PC-9 (cell line): Measurements from ENCODE around the gene GBP1. TPM values are rescaled to one million over a fixed set of nuclear protein-coding genes. Genes with fewer than 3 reads are reported as not detected.

Source experiments
- BruUV-seq: library from RNA; stranded (reverse); fragments of 400-500 nt; replicated peaks from 2 replicates; lab custom pipeline; 2021; lab: Mats Ljungman, UMichigan
- CTCF ChIA-PET: fragments of 300-600 bp; sonication (Branson Sonifier 250); formaldehyde crosslinking; loops from one replicate; lab custom pipeline; 2022; ENCODE audit warnings: antibody characterized with exemption; lab: Charles Lee
- POLR2A ChIA-PET: fragments of 300-600 bp; sonication (Branson Sonifier 250); formaldehyde crosslinking; loops from one replicate; lab custom pipeline; 2022; ENCODE audit warnings: antibody characterized with exemption; ENCODE audit not compliant: unreplicated experiment; lab: Charles Lee
- DNase-seq, 2 experiments: peaks; one replicate each; pipeline versions ENCODE4 v3.0.0 to v3.0.0-alpha.2; 2015 to 2022; ENCODE audit warnings: mixed read lengths in 1 of 2
- H2AFZ ChIP-seq: fragments of 200-600 bp; sonication (generic); 2 replicates; pipeline ENCODE4 v1.8.1; 2017; ENCODE audit warnings: antibody characterized with exemption
- H3F3A ChIP-seq: fragments of 200-600 bp; sonication (generic); 2 replicates; pipeline ENCODE4 v1.8.1; 2017; ENCODE audit warnings: antibody characterized with exemption, mild to moderate bottlenecking, low read depth; ENCODE audit not compliant: insufficient read depth
- H3K27ac ChIP-seq: fragments of 200-600 bp; sonication (generic); 2 replicates; pipeline ENCODE4 v1.6.1; 2016; ENCODE audit warnings: mixed run types
- H3K27me3 ChIP-seq: fragments of 200-600 bp; sonication (generic); 2 replicates; pipeline ENCODE4 v1.6.1; 2016; ENCODE audit warnings: low read depth, mixed run types; ENCODE audit not compliant: insufficient read depth
- H3K36me3 ChIP-seq: fragments of 200-600 bp; sonication (generic); 2 replicates; pipeline ENCODE4 v1.6.1; 2016; ENCODE audit warnings: low read depth, mixed run types
- H3K4me1 ChIP-seq: fragments of 200-600 bp; sonication (generic); replicated peaks from 2 replicates; pipeline ENCODE4 v1.6.1; 2016; ENCODE audit warnings: mixed run types; ENCODE audit not compliant: insufficient read depth
- H3K4me2 ChIP-seq: fragments of 200-600 bp; sonication (generic); 2 replicates; pipeline ENCODE4 v1.6.1; 2017; ENCODE audit warnings: mixed run types
- H3K4me3 ChIP-seq: fragments of 200-600 bp; sonication (generic); 2 replicates; pipeline ENCODE4 v1.6.1; 2016; ENCODE audit warnings: mixed run types
- H3K79me2 ChIP-seq: fragments of 200-600 bp; sonication (generic); 2 replicates; pipeline ENCODE4 v1.6.1; 2017; ENCODE audit warnings: low read depth, mixed run types
- H3K9me2 ChIP-seq: fragments of 200-600 bp; sonication (generic); 2 replicates; pipeline ENCODE4 v1.8.1; 2017; ENCODE audit warnings: mild to moderate bottlenecking; ENCODE audit not compliant: insufficient read depth
- H3K9me3 ChIP-seq: fragments of 200-600 bp; sonication (generic); 2 replicates; pipeline ENCODE4 v1.8.1; 2016; ENCODE audit warnings: low read depth; ENCODE audit not compliant: insufficient read depth
- H4K20me1 ChIP-seq: fragments of 200-600 bp; sonication (generic); 2 replicates; pipeline ENCODE4 v1.8.1; 2017; ENCODE audit not compliant: insufficient read depth
- EZH2 ChIP-seq: fragments of 200-600 bp; sonication (generic); IDR thresholded peaks from 2 replicates; pipeline ENCODE4 v1.8.0; 2017; ENCODE audit warnings: antibody characterized with exemption, low read depth
- intact Hi-C: fragments of 100-400 bp; cut with micrococcal nuclease; formaldehyde crosslinking; loops from one replicate; pipeline ENCODE4 v1.10.0; 2022; ENCODE audit not compliant: unreplicated experiment
- total RNA-seq: library from RNA; stranded (reverse); gene quantifications from 2 replicates; pipeline ENCODE4 v1.2.3, GENCODE V29; 2021
- TF ChIP-seq, protein P1 (sequence below): fragments of 200-600 bp; sonication (generic); conservative IDR thresholded peaks from 2 replicates; pipeline ENCODE4 v1.6.1; 2017; ENCODE audit warnings: mixed run types, antibody characterized with exemption, mild to moderate bottlenecking, moderate library complexity

GBP1 gene
- total RNA-seq, 1 experiment from 2014 or later: 7.3 TPM

DNA sequence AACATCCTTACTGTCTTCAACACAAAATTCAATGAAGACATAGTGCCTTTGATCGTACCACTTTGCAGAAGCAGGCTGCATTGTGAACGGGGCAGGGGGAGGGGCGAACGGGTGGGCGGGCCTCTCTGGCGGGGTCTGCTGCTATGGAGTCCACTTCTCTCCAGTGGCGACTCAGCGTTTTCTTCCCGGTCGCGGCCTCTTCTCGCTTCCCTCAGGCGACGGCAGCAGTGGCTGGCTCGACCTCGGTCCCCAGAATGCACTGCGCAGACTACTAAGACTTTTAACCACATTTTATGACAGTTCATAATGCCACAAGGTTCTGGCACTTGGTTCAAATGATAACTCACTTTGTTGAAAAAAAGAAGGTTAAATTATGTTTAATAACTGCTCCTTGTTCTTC lies 39.7 kb upstream of the GBP1 start:
- DNase-seq: no peak
- Histone ChIP-seq H3K27me3 (no peaks in the 10 kb centered on the region), H3F3A (no peaks in the 10 kb centered on the region), H2AFZ (no peak overlapping the region), H3K9me2 (no peaks in the 10 kb centered on the region; the same call in 1 of the 2 replicates), H3K4me1 (no peaks in the 10 kb centered on the region), H3K36me3 (no peaks in the 10 kb centered on the region), H3K27ac (no peak overlapping the region), H3K79me2 (no peaks in the 10 kb centered on the region), H3K4me3 (no peak overlapping the region), H3K9me3 (no peaks in the 10 kb centered on the region), H4K20me1 (no peaks in the 10 kb centered on the region), H3K4me2 (no peak overlapping the region)
- ChIA-PET POLR2A (no interaction called here), CTCF (no interaction called here)
- no TSS peak for BruUV-seq
- intact Hi-C loops: no loop called here
- TF ChIP-seq EZH2: no peak
- TF ChIP-seq, protein P1, sequence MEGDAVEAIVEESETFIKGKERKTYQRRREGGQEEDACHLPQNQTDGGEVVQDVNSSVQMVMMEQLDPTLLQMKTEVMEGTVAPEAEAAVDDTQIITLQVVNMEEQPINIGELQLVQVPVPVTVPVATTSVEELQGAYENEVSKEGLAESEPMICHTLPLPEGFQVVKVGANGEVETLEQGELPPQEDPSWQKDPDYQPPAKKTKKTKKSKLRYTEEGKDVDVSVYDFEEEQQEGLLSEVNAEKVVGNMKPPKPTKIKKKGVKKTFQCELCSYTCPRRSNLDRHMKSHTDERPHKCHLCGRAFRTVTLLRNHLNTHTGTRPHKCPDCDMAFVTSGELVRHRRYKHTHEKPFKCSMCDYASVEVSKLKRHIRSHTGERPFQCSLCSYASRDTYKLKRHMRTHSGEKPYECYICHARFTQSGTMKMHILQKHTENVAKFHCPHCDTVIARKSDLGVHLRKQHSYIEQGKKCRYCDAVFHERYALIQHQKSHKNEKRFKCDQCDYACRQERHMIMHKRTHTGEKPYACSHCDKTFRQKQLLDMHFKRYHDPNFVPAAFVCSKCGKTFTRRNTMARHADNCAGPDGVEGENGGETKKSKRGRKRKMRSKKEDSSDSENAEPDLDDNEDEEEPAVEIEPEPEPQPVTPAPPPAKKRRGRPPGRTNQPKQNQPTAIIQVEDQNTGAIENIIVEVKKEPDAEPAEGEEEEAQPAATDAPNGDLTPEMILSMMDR: no peak

GRCh38 chr1:89104147-89104546 lies 39.1 kb upstream of the GBP1 start:
- no peak overlapping the region for H2AFZ ChIP-seq
- ChIA-PET CTCF (no interaction called here), POLR2A (interaction anchor here (0.7 kb wide), 1 partner anchor 204 kb away, joined by 4 read pairs; no protein-coding TSS in a partner anchor)
- H3K4me1 ChIP-seq: no peaks in the 10 kb centered on the region
- no peaks in the 10 kb centered on the region for H3K9me3 ChIP-seq
- no peaks in the 10 kb centered on the region; the same call in 1 of the 2 replicates for H3K9me2 ChIP-seq
- no peaks in the 10 kb centered on the region for H3K36me3 ChIP-seq
- H3K27ac ChIP-seq: no peak overlapping the region
- no peaks in the 10 kb centered on the region for H3K79me2 ChIP-seq
- no peak for DNase-seq
- intact Hi-C loops: no loop called here
- H4K20me1 ChIP-seq: no peaks in the 10 kb centered on the region
- H3F3A ChIP-seq: no peaks in the 10 kb centered on the region
- TF ChIP-seq, protein P1: no peak
- TF ChIP-seq EZH2: no peak
- BruUV-seq: no TSS peak
- no peaks in the 10 kb centered on the region for H3K27me3 ChIP-seq
- no peak overlapping the region for H3K4me2 ChIP-seq
- H3K4me3 ChIP-seq: no peak overlapping the region

DNA sequence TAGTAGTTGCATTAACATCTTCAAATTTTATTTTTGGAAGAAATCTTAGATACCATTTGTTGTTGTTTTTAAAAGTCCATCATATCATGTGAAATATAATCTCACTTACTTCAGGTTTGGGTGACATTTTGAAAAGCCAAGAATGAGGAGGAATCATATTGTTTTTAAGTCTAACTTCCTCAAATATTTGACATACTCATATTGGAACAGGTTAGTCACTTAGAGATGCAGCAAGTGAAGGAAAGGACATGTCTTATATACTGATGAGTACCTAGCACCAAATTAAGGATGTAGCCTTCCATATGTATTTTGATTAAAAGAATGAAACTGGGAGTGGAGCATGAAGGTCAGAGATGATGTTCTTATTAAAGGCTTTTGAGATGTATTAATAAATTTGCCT lies 37.0 kb upstream of the GBP1 start:
- H3K27me3 ChIP-seq: no peaks in the 10 kb centered on the region
- no peak for DNase-seq
- H2AFZ ChIP-seq: no peak overlapping the region
- H3K27ac ChIP-seq: no peak overlapping the region
- H3K4me2 ChIP-seq: no peak overlapping the region
- H4K20me1 ChIP-seq: no peaks in the 10 kb centered on the region
- H3K4me3 ChIP-seq: no peak overlapping the region
- no peaks in the 10 kb centered on the region for H3F3A ChIP-seq
- H3K79me2 ChIP-seq: no peaks in the 10 kb centered on the region
- no peaks in the 10 kb centered on the region for H3K36me3 ChIP-seq
- intact Hi-C loops: no loop called here
- BruUV-seq: no TSS peak
- no peaks in the 10 kb centered on the region for H3K9me2 ChIP-seq
- TF ChIP-seq, protein P1: no peak
- no peak for TF ChIP-seq EZH2
- no peaks in the 10 kb centered on the region for H3K9me3 ChIP-seq
- ChIA-PET POLR2A (no interaction called here), CTCF (no interaction called here)
- H3K4me1 ChIP-seq: no peaks in the 10 kb centered on the region
